Upper lobe of left lung (tissue), 4 donors: ENCODE data around the gene KIRREL1.

Experiments
- POLR2A ChIP-seq, 4 donors: fragments of 450-650 bp; IDR thresholded peaks; one replicate each; pipeline ENCODE4 v1.5.1; 2016 to 2017; ENCODE audit warnings: antibody characterized with exemption in 4 of 4, mild to moderate bottlenecking in 2 of 4
- POLR2AphosphoS5 ChIP-seq, 2 donors: sonication (generic); formaldehyde crosslinking; IDR thresholded peaks; one replicate each; pipeline ENCODE4 v1.5.1; 2017; ENCODE audit warnings: antibody characterized with exemption in 2 of 2

DNA sequence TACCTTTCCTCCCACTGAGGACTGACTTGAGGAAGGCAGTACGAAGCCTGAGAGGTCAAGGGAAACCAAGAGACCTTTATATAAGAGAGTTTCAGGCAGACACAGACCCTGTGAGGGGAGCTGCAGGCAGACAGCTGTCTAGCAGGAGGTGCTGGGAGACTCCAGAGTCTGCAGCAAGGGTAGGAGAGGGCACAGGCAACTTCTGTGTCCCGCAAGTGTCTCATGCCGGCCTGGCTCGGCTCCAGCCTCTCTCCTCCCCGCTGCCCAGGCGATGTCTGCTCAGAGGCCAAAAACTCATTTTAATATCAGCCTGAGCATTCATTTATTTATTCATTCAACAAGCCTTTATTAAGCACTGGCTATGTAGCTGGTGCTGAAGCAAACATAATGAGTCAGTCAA lies 83.0 kb downstream of the KIRREL1 start:
- TF ChIP-seq POLR2A (IDR thresholded peaks at IDR 0.05) (no peak), POLR2AphosphoS5 (IDR thresholded peaks at IDR 0.05) (no peak)
